Stimulated activated CD8-positive, alpha-beta memory T cell treated with anti-CD3 and anti-CD28 coated beads, Interleukin-7, amount 100 ng/mL, for 24 hours (primary cell): ENCODE data around the gene GPSM1.

Source experiments
- DNase-seq: peaks from one replicate; pipeline ENCODE4 v3.0.0-alpha.2; 2020; ENCODE audit warnings: low read depth

The GPSM1 gene

GRCh38 chr9:136304981-136305380 lies 22.4 kb upstream of the GPSM1 start:
- DNase-seq: no peak

GRCh38 chr9:136305804-136306203 lies 21.5 kb upstream of the GPSM1 start:
- DNase-seq: no peak

- DNase-seq: no peak
These were observed 20.8 kb upstream of the GPSM1 start for GRCh38 chr9:136306211-136307208.

DNA sequence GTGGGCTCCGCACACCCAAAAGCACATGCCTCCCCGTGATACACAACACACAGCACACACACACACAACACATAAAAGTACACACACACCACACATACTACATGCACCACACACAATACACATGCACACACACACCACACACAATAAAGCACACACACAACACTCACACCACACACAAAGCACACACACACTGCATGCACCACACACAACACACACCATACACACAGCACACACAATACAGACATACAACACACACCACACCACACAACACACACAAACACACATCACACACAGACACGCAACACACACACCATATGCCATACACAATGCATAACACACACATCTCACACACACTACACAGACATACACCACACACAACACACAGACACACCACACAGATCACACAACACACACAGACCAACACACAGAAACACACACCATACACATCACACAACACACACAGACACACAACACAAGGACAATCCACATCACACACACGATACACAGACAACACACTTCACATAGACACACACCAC lies 20.1 kb upstream of the GPSM1 start:
- DNase-seq: no peak

GRCh38 chr9:136308006-136308701 lies 19.2 kb upstream of the GPSM1 start:
- no peak for DNase-seq

- DNase-seq: no peak
These were observed 18.7 kb upstream of the GPSM1 start for GRCh38 chr9:136308702-136309053.

DNA sequence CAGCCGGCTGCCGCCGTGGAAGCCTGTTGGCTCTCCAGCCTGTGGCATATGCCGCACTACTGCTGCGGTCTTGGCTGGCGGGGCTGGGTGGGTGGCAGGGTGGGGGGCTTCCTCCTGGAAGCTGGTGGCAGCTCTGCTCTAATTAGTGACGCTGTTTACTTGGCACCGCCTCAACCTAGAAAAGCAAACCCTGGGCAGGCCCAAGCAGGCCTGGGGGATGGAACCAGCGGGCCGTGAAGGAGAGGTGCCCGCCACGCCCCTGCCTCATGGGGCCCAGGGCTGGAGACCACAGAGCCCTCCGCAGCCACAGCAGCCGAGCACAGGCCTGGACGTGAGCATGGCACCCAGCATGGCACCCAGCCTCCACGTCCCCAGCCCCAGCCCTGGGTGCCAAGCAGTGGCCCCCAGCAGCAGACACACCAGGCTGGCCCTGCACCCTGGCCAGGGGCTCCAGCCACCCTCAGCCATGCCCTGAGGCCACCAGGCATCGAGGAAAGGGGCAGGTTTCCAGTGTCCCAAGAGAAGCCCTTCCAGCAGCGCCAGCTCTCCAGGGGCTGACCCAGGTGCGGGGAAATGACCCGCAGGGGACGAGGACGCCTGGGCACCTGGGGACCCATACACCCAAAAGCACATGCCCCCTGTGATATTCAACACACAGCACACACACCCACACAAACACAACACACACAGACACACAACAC lies 18.1 kb upstream of the GPSM1 start:
- DNase-seq: no peak

- no peak for DNase-seq
These were observed 17.5 kb upstream of the GPSM1 start for GRCh38 chr9:136309806-136310220.

DNA sequence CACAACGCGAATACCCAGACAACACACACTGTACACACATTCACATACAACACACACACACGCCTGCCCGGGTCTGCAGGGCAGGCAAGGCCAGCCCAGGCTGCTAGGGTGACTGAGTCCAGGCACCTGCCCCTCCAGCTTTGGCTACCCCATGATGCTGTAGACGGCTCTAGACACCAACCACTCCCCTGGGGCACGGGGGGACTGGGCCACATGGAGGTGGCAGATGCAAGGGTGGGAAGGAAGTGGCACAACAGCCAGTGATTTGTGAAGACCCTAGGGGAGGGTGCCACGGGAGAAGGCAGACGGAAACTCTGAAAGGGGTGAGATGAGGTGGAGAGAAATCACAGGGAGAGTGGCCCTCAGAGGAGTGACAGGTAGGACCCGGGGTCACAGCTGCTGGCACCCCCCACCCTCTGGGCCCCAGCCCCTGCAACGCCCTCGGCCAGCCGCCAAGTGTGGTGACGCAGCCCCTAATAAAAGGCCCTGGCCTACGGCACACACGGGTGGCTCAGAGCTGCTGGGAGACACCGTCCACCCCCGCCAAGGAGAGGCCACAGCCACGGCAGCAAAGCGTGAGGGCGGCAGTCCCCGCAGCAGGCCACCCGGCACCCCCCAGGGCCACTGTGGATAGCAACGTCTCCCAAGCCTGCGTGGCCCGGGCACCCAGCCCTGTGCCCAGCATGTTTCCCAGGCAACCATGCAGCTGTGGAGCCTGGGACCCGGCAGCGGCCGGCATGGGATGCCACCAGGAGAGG lies 16.9 kb upstream of the GPSM1 start:
- no peak for DNase-seq

DNA sequence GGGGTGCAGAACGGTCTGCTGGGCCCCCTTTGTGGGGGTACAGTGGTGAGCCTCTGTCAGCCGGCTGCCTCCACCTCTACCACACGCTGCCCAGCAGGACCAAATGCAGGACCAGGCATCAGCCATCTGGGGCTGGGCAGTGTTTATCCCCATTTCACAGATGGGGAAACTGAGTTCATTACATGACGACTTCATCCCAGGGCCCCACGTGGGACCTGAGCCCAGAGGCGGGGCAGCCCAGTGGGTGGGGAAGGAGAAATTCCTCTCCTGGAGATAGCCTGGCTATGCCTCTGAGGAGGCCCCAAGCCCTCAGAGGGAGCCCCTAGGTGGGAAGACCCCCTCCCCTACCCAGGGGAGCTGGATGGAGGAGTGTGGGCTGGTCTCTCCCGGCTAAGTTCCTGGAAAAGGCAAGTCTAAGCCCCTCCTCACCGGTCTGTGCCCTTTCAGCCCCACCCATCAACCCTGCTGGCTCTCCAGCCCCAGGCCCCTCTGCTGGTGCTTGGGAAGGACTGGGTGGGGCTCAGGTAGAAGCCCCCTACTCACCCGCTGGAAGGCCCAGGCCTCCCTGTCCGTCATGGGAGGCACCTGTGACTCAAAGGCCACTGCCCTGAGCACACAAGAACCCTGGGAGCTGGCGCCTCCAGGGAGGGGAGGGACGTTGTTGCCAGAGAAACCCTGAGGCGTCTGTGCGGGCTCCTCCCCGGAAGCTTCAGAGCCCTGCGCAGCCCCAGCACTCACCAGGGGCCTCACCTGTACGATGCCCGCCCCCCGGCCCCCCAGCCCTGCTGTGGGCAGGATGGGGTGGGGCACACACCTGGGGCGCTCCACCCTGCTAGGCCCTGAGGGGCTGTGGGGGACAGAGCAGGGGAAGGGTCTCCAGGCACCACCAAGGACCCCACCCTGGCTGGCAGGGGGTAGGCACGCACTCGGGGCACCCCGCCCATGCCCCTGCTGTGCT lies 16.0 kb upstream of the GPSM1 start:
- DNase-seq: no peak

- DNase-seq: no peak
These were observed 15.3 kb upstream of the GPSM1 start for GRCh38 chr9:136312009-136312375.

DNA sequence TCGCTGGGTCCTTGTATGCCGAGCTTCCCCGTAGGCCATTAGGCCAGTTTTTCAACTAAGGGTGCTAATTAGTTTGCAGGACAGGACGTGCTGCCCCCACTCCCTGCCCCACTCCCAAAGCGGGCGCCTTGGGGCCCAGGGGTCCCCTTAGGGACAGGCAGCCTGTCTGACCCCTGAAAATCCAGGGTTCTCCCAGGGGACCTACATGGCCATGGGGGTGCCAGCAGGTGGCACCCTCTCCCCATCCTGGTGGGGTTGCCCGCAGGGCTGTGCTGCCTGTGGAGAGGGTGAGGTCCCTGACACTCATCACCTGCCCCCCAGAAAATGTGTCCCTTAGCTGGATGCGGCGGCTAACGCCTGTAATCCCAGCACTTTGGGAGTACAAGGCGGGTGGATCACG lies 14.9 kb upstream of the GPSM1 start:
- DNase-seq: no peak

- DNase-seq: no peak
These were observed 14.0 kb upstream of the GPSM1 start for GRCh38 chr9:136313111-136314055.

DNA sequence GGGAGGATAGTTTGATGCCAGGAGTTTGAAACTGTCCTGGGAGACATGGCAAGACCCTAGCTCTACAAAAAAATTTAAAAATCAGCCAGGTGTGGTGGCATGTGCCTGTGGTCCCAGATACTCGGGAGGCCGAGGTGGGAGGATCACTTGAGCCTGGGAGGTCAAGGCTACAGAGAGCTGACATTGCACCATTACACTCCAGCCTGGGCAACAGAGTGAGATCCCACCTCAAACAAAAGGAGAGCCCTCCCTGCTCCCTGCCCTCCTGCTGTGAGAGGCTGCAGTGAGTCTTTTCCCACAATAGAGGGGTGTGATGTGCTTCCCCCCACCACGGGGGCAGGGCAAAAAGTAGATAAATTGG lies 13.3 kb upstream of the GPSM1 start:
- no peak for DNase-seq

DNA sequence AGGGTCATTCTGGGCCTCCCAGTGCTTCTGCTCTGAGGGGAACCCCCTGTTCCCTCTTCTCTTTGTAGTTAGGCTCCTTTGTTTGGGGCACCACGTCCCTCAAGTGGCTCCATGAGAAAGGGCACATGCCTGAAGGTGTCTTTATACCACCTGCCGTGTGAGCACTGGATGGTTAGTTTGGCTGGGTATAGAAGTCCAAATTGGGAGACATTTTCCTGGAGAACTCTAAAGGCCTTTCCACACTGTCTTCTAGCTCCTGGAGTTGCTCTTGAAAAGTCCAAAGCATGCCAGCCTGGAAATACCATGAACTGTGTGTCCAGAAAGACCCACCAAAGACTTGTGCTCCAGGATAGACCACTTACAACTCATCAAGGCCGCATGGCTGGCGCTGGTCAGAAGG lies 12.4 kb upstream of the GPSM1 start:
- no peak for DNase-seq

DNA sequence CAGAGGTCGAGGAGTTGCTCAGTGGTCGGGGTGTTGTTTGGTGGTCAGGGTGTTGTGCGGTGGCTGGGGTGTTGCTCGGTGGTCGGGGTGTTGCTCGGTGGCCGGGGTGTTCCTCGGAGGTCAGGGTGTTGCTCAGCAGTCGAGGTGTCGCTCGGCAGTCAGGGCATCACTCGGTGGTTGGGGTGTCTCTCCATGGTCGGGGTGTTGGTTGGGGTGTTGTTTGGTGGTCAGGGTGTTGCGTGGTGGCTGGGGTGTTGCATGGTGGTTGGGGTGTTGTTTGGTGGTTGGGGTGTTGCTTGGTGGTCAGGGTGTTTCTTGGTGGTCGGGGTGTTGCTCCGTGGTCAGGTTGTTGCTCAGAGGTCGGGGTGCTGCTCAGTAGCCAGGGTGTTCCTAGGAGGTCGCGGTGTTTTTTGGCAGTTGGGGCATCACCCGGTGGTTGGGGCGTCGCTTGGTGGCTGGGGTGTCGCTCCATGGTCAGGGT lies 11.0 kb upstream of the GPSM1 start:
- DNase-seq: no peak

GRCh38 chr9:136316896-136317676 lies 10.3 kb upstream of the GPSM1 start:
- DNase-seq: no peak

DNA sequence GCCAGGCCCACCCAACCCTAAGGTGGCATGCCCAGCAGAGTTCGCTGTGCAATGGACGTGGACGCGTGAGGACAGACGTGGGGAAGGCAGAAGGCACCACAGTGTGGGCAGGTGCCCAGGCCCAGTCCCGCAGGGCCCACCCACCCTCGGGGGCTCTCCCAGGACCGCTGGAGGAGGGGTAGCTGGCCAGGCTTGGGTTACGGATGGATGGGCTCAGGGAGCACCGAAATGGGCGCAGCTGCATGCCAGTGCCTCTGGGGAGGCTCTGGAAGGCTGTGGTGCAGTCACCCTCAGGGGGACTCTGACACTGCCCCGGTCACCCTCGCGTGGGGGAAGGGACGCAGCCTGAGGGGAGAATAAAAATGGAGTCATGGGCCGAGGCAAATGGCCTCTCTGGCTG lies 9.6 kb upstream of the GPSM1 start:
- no peak for DNase-seq
